Activated effector memory CD4-positive, alpha-beta T cell treated with Interleukin-2 at 50 U/mL for 16 hours (primary cell): ENCODE results near the gene ABR.
"Not testable (repeated sequence)": the region's sequence is repeated elsewhere in the genome, so short reads cannot be mapped to it uniquely, and the experiment has no call there.

Experiments used
- DNase-seq: peaks from one replicate; pipeline ENCODE4 v3.0.0-alpha.2; 2020

The ABR gene

DNA sequence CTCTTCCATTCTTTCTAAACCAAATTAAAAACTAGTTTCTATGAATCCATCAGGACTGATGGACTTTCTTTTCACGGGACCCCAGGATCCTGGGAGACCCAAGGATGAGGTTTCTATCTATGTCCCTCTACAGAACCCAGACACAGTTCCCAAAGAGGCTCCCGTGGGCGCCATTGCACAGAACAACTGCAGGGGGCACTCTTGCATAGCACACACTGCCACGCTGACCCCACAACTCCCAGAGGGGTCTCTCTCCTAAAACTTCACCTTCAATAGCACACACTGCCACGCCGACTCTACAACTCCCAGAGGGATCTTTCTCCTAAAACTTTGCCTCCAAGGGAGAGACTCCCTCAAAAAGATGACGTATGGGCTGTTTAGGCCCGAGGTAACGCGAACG is 9.0 kb downstream of the ABR start:
- DNase-seq = no peak

DNA sequence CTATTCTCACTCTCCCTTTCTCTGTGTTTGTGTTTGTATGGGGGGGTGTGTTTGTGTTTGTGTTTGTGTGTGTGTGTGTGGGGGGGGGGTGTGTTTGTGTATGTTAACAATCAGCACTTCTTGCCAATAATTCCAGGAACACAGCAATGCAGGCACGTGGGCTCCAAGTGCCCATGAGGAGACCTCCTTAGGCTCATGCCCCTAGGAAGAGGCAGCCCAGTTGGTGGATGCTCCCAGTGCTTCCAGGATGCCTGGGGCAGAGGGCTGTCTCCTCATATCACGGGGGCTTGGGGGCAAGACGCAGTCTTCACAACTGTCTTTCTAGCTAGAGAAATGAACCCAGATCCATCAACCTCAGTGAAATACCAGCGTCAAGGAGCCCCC is 9.9 kb downstream of the ABR start:
- no peak for DNase-seq

DNA sequence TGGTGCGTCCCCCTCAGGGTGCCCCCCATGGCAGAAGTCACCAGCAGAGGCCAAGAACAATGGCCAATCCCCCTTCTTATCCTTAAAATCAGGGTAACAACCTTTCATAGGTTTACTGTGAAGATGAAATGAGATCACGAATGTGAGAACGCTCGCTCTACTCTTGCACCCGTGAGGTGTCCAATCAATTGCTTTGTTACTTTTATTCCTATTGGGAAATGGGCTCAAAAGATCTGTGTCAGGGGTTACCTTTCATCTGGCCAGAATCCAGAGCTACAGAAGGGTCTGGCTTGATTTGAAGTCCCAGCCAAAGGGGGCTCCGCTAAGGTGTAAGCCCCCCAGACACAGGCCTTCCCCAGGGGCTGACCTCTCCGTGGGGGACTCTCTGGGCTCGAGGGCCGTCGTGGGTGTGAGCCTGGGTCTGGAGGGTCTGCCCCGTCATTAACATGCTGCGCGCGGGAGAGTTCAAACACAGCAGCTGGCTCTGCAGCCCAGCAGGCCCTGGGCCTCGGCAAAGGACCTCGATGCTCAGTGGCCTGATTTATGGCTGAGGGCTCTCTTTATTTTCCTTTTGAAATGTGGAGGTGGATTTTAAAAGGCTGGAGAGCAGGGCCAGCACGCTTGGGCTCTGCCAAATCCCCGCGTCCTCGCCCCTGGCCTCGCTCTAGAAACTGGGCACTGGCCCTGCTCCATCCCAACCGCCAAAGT is 10.4 kb downstream of the ABR start:
- no peak for DNase-seq

DNA sequence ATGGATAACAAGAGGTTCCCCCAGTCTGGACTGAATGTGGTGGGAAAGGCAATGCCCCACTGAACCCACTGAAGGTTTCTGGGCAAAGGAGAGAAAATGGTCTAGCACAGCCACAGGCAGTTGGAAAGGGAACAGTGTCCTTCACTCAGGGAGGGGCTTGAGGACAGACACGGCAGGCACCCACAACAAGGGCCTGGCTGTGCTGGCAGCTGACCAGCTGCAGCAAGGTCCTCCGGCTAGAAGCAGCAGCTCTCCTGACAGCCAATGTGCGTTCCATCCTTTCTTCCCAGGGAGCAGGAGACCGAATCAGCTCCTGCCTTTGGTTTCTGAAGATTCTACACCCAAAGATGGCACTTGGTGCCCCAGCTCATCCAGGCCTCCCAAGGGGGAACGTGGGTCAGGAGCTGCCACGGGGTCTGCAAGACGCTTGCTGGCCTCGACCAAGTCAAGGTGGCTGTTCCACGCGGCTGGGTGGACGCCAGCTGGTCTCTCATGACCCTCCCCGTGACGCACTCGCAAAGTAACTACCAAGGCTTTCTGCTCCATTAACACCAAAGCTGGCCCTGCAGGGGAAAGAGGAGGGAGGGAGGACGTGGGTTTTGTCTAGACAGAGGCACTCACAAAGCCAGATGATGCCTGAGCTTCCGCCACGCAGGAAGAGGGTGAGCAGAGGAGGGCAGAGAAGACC is 11.1 kb downstream of the ABR start:
- no peak for DNase-seq

DNA sequence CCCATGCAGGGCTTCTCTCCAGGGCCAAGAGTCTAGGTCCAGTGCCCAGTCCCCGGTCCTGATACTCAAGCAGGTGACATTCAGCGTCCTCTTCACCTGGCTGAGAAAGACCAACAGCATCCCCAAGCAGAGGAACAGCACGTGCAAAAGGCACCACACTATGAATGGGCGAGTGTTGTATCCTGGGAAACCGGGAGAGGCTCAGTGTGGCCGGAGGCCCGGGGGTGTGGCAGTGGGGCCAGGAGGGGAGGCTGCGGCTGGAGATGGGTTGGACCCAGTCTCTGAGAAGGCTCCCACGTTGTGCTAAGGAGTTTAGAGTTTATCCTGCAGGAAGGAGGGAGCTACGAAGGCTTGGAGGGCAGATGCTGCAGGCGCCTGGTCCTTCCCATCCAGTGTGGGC is 13.5 kb downstream of the ABR start:
- no peak for DNase-seq

DNA sequence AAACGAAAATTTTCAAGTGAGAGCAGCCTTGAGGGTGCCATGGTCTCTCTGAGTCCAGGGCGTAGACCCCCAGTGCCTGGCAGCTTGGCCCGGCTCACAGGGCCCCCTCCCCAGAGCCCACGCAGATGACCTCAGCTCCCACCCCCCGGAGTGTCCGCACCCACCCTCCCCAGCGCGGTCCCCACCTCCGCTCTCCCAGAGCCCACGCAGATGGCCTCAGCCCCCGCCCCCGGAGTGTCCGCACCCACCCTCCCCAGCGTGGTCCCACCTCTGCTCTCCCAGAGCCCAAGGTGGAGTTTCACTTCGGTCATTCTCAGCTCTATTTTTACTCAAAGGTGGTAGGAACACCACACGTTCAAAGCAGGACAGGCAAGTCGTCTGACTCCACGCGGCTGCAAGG is 13.9 kb downstream of the ABR start:
- DNase-seq = no peak

DNA sequence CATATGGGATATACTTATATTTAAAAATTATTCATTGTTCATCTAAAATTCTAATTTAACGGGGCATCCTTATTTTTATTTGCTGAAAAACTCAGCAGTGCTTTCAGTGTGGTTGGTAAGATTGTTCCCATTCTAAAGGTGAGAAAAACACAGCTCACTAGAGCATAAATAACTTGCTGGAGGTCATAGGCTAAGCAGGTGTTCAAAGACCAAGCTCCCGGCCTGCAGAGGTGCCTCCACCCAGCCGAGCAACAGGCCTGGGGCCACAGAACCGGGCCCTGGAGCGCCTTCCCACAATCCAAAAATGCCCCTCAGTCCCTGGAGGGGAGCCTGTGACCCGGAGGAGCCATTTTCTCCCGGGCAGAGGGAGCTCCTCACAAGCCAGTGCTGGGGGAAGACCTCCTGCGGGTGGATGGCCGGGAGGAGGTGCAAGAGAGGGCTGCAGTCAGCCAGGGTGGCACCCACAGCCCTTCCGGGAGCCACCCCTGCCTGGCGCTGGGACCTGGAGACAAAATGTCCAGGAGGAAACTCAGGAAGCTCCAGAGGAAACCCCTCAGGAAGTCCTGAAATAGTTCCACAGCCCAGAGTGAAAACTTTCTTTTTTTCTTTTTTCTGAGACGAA is 14.7 kb downstream of the ABR start:
- no peak for DNase-seq

DNA sequence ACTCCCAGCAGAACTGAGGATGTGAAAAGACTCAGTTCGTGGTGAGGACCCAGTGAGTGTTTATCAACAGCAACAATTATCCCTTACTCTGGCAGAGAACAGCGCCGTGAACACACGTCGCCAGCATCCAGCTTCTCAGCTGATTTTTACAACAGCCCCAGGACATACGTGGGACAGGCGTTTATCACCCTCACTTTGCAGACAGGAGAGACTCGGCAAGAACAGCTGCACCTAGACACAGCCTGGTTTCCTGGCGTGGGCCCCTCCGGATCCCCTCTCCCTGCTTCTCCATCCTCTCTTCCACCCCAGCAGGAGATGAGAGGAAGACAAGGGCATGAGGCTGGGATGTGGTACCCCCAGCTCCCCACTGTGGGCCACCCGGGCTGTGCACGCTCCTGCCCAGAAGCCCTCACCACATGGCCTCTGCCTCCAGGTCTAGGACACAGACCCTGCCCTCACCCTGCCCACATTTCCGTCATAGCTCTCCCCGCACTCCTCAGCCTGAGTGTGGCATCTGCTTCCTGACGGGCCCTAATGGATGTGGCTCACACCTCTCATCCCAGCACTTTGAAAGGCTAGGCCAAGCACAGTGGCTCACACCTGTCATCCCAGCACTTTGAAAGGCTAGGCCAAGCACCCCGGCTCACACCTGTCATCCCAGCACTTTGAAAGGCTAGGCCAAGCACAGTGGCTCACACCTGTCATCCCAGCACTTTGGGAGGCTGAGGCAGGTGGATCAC is 17.5 kb downstream of the ABR start:
- DNase-seq = no peak

DNA sequence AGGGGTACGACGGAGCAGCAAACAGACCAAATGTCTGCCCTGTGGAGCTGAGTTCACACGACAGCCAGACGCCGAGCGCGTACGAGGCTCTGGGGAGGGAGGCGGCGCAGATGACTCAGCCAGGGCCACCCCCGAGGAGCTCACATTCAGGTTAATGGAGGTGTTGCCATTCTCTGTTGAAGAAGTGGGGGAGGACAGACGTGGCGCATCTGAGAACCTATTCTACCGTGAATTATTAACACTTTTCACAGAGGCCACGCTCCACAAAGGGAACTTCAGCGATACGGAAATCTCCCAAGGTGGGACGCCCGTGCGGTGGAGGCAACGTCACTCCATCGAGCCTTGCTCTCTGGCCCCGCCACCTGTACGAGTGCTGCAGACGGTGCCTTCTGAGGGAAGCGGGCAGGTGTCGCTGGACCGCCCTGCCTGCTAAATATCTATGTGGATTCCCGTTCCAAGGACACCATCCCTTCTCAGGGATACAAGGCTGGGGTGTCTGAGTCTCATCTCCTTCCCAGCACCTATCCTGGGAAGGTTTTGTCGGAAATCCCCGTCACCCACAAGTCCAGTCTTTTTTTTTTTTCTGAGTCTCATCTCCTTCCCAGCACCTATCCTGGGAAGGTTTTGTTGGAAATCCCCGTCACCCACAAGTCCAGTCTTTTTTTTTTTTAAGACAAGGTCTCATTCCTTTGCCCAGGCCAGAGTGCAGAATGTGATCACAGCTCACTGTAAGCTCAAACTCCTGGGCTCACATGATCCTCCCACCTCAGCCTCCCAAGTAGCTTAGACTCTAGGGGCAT is 19.0 kb downstream of the ABR start:
- no peak for DNase-seq

DNA sequence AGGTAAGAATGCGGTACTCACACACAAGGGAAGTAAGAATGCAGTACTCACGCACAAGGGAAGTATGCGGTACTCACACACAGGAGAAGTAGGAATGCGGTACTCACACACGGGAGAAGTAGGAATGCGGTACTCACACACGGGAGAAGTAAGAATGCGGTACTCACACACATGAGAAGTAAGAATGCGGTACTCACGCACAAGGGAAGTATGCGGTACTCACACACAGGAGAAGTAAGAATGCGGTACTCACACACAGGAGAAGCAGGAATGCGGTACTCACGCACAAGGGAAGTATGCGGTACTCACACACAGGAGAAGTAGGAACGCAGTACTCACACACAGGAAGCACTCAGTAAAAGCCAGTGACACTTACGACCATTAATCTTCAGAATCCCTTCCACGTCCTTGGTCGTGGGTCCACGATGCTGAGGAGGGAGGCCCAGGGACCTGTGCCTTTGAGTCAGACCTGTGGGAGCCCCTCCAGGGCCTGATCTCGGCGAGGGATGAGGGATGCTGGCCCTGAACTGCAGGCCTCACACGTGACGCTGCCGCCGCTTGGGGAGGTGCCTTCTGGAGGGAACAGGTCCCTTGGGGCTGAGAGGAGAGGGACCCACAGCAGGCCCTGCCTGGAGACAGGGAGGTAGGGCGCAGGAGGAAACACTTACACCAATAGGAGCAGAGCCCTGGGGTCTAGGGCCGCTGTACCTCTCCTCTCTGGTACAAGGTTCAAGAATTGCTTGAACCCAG is 20.2 kb downstream of the ABR start:
- no peak for DNase-seq

DNA sequence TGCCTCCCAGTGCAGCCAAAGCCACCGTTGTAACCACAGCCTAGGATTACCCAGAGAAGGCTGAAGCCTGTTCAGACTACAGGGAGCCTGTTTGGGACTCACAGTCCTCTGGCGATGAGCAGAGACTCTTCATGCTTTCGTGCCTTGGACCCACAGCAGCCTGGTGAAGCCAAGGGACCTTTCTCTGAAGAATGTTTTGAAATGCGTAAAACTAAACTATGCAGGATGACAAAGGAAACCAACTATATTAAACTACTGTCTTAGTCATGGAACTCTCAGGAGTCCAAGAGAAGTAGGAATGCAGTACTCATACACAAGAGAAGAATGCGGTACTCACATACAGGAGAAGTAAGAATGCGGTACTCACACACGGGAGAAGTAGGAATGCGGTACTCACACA is 20.9 kb downstream of the ABR start:
- no peak for DNase-seq

DNA sequence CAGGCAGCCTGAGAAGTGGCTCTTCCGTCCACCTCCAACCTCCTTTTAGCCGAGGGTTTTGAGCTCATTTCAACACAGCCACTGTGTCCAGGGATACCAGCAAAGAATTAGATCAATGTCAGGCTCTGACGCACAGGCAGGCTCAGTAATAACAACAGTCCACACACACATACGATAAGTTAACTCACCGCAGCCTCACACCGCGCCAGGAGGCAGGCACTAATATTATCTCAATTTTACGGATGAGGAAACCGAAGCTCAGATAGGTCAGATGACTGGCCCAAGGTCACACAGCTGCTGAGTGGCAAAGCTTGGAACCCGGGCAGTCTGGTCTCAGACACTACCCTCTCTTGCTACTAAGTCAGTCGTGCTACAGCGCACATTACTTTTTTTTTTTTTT is 22.9 kb downstream of the ABR start:
- DNase-seq = no peak

DNA sequence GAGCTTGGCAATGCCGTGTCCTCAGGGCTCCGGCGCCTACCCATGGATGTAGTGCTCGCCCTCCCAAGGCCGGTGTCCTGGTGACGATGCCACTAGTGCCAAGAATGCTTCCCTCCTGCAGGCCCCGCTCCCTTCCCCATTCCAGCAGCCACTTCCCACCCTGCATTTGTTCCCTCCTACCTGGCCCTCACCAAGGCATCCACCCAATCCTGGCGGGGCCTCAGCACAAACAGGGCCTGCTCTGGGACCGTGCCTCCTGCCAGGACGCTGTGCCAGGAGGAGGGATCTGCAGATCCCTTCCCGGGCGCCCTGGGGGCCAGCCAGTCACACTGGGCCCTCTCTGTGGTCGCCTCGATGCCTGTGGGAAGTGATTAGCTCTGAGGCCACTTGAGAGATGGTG is 25.1 kb downstream of the ABR start:
- DNase-seq = no peak

DNA sequence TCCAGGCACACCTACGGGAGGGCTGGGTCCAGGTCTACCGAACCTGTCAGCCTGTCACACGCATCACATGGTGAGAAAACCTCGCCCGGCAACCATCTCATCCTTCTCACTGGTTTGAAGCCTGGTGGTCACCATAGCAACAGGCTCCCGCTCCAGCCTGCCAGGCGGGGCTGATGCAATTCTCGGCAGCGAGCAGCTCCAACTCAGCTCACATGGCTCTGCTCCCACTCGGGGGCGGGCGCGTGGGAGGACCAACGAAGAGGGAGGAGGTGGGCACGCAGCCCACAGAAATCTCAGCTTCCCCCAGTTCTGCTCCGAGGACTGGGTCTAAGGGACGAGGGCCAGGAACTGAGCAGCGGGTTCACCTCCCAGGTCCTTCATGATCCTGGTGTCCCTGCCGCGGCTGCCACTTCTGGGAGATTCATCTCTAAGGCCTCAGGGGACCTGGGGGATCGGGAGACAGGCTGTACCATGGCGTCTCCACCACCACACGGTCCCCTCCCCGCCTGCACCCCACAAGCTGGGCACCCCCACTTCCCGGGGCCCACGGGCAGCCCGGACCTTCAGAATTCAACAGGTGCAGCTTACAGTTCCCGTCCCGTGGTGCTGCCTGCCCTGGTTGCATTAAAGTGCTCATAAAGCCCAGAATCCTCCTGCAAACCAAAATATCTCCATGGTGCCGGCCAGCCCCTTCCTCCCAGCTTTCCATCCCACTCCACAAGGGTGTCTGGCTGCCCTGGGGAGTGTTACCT is 25.8 kb downstream of the ABR start:
- no peak for DNase-seq

DNA sequence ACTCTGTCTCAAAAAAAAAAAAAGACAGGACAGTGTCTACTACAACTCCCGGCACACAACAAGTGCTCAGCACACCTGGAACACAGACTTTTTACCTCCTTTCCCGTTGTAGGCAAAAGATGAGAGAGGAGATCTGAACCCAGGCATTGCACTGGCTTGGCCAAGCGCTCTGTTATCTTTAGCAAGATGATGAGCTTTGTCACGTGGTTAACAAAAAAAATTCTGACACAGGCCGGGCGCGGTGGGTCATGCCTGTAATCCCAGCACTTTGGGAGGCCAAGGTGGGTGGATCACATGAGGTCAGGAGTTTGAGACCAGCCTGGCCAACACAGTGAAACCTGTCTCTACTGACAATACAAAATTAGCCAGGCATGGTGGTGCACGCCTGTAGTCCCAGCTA is 27.2 kb downstream of the ABR start:
- not testable (repeated sequence) for DNase-seq

DNA sequence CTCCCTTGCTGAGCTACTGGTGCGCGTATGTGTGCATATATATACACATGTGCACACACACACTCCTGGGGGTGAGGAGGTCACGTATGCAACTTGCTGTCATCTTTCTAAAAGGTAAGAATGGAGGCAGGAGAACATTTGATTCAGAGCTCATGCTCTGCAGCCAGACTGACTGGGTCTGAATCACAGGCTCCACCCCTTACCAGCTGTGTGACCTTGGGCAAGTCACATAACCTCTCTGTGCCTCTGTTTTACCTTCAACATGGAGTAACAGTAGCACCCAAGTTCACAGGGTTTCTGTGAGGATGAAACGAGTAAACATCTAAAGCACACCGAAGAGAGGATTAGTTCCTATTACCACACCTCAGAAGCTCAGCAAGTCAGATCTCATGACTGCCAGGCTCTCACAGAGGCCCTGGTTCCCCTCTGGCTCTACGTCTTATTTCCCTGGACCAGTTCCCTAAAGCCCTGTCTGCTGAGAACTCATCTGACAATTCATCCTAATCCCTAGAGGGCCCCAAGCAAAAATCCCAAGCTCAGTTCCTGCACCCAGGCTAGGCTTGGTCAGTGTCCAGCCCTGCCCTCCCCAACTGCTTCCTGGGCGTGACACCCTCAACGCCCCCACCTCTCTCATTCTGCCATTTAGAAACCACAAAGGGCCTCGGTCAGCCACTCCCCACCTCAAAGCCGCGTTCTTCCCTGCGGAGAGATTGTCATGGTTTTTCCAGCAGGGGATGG is 28.7 kb downstream of the ABR start:
- no peak for DNase-seq

DNA sequence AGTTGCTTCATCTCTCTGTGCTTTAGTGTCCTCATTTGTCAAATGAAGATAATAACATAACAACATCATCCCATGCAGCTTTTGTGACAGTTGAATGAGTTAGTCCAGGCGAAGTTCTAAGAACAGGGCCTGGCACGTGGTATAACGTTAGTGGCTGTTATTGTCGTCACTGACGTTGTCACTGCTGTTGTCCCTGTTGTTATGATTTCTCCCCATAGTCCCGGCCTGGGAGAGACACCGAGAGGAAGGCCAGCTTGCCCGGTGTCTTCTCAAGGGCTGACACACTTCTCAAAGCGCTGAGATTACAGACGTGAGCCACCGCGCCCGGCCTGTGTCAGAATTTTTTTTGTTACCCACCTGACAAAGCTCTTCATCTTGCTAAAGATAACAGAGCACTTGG is 29.9 kb downstream of the ABR start:
- no peak for DNase-seq

DNA sequence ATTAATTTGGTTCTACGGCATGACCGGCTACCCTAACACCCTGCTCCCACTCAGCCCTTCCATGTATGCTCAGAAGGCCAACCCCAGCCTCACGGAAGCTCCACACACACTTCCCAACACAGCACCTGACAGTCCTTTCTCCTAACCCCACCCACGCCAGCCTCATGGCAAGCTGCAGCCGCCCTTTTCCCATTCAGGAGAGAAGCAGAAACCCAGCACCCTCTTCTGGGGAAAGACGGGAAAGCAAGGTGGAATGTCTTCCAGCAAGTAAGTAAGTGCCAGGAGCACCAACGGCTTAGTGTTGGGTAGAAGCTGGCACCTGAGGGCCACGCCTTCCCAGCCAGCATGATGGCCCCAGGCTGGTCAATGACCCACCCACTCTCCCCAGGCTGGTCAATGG is 32.1 kb downstream of the ABR start:
- no peak for DNase-seq

DNA sequence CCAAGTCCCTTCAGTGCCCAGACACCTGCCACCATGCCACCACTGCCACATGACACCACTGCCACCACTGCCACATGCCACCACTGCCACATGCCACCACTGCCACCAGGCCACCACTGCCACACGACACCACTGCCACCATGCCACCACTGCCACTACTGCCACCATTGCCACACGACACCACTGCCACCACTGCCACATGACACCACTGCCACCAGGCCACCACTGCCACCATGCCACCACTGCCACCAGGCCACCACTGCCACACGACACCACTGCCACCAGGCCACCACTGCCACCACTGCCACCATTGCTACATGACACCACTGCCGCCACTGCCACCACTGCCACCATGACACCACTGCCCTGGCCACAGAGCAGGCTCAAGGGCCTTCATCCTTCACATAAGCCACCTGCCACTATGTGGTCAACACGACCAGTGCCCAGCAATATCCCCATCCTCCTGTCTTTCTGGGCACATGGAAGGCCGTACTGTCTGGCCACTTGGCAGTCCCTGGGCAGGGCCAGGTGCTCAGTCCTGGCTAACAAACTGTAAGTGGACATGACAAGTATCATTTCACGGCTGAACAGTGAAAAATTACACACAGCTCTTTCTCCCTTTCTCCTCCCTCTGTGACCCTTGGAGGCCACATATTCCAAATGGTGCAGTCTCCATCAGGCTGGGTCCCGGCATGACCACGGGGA is 33.1 kb downstream of the ABR start:
- no peak for DNase-seq
